ENCODE measurements around the gene AMBRA1.
A peak's percentile ranks its signal among the peaks of the same experiment; 100 is the strongest.
"Not testable (repeated sequence)": the region's sequence is repeated elsewhere in the genome, so short reads cannot be mapped to it uniquely, and the experiment has no call there.

Gene AMBRA1

DNA sequence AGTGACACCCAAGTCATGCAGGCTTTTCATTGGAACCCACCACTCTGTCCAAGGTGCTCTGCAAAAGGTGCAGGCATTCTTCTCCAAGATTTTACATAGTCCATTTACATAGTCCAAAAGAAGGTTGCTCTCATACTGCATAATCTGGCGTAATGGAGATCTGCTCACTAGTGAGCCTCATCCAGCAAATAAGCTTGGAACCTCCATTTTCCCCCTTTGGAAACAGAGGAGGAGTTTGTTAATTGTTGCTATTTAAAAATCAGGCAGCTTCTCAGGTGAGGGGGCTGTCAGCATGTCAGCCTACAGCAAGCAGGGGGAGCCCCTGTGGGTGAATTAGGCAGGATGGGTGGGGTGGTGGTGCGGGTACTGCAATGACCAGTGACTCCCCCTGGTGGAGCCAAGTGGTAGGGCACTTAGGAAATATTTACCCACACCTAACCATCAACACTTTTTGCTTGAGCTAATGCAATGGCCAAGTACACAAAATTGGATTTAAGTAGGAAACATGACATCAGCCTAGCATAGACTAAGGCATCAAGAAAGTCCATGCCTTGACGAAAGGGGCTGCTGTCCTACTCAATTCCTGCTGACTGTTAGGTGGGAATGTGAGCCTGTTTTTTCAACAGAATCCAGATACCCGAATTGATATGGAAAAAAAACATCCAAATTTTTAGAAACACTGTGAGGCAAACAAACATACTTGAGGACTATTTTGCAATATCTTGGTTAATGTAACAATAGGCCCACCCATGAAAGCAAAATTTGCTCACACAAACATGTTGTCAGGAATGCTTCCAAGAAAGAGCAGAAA, 64.5 kb downstream of the AMBRA1 start:
- peak; percentile 82 for DNase-seq

DNA sequence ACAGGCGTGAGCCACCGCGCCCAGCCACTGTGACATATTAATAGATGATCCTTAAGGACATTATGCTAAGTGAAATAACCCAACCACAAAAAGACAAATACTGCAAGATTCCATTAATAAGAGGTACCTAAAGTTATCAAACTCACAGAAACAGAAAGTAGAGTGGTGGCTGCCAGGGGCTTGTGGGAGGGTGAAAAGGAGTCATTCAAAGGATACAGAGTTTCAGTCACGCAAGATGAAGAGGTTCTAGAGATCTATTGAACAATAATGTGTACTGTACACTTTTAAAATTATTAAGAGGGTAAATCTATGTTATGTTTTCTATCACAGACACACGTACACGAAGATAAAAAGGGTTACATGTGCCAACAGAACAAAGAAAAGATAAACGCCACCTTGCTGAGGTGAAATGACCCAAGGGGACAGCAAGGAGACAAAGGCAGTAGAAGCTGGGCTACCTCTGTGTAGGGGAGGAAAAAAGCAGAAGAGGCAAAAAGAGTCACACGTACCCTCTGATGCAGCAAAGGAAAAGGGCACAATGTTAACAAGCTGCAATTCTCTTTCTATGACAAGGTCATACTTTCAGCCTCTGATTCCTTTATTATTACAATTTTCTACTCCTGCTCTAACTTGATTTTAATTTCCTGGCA, 65.3 kb downstream of the AMBRA1 start:
- peak; percentile 31 for DNase-seq

DNA sequence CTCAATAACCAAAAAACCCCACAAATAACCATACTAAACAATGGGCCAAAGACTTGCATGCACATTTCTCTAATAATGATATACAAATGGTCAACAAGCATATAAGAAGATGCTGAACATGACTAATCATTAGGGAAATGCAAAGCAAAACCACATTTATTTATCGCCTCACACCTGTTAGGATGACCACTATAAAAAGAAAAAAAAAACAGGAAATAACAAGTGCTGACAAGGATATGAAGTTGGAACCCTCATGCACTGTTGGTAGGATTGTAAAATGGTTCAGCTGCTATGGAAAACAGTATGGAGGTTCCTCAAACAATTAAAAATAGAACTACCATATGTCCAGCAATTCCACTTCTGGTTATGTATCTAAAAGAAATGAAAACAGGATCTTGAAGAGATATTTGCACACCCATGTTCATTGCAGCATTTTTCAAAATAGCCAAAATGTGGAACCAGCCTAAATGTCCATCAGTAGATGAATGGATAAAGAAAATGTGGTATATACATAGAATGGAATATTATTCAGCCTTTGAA, 66.2 kb downstream of the AMBRA1 start:
- DNase-seq = no peak

DNA sequence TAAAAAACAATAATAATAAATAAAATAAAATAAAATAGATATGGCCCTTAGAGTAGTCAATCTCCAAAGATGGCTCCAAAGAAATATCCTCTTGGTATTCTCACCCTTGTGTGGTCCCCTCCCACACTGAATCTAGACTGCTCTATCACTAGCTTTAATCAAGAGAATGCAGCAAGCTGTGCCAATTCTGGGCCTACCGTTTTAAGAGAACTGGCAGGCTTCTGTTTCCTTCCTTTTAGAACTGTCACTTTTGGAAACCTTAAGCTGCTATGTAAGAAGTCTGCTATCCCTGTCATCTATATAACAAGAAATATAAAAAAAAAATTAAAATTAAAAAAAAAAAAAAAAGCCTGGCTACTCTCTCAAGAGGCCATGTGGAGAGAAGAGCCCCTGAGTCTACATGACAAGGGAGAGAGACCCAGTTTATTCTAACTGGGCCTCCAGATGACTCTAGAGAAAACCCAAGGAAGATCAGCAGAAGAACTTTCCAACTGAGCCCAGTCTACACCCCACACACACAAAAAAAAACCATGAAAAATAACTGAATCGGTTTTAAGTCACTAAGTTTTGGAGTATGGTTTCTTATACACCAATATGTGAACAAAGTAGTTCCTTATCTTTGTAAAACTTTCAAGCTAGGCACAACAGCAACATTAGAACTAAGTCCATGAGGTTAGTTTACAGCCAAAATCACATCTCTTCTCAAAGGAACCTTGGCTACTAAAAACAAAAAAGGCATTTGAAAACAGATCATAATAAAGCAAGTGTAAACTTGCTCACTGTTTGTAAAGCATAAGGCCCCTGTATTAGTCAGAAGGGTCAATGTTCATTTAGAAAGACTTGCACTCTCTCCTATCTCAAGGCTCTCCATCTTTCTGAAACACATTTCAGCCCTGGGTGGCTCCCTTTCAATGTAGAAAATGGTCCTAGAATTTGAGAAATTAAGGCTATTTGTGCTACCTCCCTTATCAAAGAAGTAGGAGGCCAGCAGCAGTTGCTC, 67.3 kb downstream of the AMBRA1 start:
- no peak for DNase-seq

DNA sequence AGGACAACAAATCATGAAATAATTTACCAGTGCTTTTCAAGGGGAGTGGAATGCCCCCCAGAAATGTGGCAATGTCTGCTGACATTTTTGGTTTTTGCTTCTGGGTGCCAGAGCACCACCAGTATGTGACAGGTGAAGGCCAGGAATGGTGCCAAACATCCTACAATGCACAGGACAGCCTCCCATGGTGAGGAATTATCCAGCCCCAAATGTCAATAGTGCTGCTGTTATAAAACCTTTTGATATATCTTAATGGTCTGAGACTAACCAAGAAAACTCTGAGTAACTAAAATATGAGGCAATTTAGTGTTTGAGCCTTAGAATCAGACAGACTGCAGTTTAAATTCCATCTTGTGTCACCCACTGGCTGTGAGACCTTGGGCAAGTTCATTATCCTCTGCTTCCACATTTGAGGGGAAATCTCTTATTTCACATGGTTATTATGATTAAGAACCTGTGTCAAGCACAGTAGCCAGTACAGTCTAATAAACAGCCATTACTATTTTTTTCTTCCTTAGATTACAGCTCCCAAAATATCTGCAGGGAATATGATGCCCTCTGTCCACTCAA, 69.5 kb downstream of the AMBRA1 start:
- no peak for DNase-seq

DNA sequence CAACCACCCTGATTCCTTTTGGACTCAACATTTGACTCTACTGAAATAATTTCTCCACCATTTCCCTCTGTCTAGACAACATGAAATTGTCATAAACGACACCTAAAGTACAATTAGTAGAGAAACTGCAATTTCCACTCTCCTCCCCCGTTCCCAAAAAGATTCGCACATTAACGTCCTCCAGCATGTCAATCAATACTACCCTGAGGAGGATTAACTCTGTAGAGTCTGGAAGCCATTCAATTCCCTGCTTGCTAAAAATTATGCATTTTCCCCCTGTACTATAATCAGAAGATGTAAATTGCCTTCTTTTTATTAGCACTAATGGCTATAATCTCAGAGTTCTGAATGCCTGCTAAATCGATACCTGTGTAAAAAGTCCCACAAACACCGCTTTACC, 70.5 kb downstream of the AMBRA1 start:
- no peak for DNase-seq

DNA sequence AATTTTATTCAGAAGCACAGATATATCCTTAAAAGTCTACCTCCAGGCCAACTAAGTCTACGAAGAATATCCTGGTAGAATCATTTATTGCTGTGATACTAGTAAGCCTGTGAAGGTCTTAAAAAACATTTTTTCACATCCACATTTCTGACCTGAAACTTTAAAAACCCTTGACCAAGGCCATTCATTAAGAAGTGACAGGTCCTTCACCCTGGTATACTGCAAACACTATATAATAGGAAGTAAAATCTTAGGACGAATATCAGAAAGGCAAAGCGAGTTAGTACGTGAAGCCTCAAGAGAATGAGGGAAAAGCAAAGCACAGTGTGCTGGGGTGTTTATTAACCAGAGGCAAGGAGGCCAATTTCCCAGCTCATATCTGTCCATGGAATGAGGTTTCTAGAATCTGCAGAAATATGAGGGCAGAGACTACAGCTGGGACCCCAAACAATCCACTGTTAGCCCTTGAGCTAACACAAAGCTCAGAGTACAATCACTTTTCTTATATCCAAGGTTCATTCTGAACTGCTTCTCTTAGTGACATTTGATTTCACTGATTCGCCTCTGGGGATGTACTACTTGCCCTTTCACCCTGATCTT, 71.0 kb downstream of the AMBRA1 start:
- no peak for DNase-seq

DNA sequence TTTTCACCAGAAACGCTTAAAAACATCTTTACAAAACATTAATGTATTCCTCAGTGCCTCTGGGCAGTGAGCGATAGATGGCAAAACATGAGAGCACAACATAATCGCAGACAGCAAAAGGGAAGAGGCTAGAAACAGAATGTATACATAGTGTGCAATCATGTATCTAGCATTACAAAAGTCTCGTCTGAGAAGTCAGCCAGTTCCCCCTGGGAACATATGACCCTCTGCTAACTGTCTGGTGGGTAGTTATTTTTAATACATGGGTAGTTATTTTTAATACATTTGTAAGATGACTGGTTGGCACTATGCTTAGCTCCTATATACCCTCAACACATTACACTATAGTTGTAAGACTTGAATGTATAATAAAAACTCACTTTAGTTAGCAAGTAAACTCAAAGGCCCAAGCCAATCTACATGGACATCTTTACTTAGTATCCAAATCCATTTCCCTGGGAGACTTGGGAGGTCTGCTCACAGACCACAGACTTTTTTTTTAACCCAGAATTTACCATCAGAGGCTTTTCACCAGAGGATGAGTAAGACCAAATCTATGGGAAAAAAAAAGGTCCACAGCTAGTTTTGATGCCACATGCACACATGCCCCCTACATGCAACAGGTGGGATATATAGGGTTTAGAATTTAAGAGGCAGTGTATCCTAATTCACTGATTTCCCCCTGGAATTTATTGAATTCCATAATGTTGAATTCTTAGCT, 71.7 kb downstream of the AMBRA1 start:
- no peak for DNase-seq

DNA sequence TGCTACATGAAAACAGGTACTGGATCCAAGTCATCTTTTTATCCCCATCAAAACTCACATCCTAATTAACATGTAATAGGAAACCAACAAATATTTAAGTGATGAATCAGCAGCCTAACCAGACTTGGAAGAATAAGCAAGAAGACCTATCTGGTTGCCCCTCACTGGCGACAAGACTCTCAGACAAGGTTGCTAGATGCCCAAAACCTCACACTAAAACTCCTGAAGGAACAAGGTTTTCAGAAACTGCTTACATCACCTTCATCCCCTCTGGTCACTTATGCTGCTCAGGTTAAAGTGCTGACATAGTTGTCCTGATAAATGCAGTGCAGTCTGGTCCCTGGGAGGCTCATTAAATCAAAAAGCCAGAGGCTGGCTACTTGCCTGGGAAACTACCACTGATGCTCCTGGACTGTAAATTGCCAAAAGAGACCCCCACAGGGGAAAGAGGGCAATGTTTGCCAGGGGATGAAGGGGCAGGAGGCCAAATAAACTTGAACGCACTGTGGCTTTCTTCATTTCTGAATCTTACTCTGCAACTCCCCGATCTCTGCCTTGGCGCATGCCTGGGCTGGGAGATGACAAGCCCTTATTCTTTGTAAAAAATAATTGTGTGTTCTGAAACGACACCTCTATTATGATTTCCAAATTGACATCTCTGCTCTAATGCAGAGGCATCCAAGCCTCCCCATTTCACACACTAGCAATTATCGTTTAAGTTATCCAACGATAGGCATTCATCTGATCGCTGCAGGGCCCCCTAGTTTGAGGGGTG, 72.7 kb downstream of the AMBRA1 start:
- no peak for DNase-seq

DNA sequence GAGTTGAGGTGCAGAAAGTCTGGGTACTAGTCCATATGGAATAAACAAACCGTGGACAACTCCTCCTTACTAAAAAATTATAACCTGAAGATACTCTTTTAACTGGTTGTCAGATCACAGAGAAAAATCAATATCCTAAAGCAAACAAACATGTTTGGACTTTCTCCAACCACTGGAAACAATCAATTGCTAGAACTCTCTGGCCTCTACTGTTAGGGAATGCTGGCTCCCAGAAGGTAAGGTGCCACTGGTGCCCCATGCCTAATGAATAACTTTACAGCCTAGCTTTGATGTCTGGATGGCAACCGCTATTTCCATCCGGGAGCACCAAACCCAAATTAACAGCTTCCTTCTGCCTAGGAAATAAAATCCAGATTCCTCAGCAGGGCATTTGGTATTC, 74.5 kb downstream of the AMBRA1 start:
- DNase-seq = no peak

DNA sequence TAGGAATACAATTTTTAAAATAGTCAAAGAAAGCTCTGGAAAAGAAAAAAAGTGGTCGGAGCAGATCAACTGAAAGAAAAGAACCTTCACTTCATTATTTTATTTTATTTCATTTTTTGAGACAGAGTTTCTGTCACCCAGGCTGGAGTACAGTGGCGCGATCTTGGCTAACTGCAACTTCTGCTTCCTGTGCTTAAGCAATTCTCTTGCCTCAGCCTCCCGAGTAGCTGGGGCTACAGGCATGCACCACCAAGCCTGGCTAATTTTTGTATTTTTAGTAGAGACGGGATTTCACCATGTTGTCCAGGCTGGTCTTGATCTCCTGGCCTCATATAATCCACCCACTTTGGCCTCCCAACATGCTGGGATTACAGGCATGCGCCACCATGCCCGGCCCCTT, 74.9 kb downstream of the AMBRA1 start:
- not testable (repeated sequence) for DNase-seq

DNA sequence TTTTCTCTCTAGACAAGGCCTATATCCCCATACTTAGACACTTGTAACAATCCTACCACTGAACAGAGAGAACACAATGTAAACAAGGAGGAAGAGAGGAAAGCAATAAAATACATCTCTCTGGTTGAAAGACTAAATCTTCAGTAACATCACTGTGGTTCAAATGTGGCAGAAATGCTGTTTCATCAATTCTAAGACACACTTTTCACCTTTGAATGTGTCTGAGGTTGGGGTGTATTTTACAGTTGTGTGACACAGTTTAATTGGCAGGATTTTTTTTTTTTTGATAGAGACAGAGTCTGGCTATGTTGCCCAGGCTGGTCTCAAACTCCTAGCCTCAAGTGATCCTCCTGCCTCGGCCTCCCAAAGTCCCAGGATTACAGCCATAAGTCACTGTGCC, 79.5 kb downstream of the AMBRA1 start:
- no peak for DNase-seq

DNA sequence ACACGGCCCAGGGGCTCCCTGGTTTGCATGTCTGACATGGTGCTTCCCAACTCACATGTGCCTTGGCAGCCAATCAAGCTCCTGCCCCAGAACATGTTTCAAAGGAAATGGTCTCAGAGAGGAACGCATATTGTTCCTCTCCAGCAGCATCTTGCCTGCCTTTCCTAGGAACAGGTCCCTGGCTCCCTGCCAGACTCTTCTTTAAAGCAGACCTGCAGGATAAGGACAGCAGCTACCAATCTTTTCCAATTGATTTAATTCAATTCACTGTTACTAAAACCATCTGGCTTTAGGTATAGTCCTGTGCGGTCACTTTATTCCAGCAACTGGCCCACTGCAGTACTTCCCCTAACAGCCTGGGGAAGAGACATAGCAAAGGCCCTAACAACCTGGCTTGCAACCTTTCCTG, 79.9 kb downstream of the AMBRA1 start:
- no peak for DNase-seq

DNA sequence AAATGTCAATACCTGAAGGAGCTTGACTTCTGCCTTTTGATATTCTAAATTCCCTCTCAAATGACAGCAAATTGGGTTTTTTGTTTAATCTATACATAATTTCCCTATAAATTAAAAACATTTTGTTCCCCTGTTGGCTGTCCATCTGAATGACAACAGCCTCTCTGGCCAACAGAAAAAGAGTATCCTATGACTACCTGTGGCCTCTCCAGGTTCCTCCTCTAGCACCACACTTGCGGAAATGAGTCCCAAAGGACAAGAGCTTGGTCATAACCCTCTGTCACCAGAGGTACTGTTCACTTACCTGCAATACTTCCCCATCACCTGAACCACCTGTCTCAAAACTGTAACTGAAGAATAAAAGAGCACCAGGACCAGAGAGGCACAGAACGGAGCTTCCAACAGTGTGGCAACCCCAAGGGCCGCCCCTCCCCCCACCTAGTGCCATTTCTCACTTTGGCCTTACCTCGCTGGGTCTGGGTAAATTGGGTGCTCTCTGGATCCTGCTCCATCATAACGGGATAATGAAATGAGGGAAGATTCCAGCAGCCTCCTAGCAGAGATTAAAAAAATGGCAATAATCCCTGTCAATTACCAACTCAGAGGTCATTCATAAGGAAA, 81.5 kb downstream of the AMBRA1 start:
- no peak for DNase-seq

DNA sequence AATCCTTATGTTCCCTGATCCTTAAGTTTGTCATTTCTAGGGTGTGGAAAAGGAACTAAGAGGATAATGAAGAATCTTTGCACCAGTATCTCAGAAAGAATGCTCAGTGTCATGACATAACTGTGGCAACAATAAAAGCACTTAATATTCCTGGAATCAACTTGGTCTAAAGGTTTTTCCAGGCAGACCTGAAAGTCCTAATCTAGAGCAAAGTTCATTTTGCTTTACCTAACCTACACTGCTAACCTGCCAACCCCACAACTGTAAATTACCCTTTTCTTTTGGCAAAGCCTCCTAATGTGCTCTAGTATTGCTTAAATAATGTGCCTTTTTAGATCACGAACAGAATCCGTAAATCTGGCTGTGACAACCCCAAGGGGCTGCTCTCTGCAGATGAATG, 82.5 kb downstream of the AMBRA1 start:
- DNase-seq = no peak

DNA sequence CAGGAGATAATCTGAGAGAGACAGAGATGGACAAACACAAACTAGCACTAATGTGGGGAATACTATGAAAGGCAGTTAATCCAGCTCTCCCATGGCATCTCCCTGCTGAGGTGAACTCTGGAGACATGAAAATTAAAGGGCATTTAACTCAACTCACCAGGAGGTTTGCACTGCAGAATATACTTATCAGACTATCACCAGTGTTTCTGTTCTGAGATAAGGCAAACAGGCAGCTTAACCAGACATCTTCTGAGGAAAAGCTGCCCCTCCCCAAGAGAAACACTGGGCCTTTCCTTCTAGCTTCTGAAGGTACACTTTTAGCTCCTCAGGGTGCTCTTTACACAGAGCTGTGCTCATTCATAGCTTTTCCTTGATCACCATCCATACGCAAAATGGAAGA, 85.5 kb downstream of the AMBRA1 start:
- no peak for DNase-seq

DNA sequence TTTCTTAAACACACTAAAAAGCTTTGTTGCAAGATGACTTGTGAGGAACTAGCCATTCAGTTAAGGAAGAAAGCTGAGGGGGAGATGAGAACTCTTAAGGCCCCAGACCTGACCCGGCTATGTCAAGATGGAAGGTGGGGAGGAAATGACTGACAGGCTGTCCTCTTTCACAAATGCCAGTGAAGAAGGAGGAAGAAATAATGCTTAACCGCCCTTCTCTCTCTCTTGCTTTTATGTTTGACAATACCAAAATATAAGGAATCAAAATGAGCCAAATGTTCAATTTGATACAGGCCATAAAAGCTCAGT, 87.4 kb downstream of the AMBRA1 start:
- DNase-seq = no peak

DNA sequence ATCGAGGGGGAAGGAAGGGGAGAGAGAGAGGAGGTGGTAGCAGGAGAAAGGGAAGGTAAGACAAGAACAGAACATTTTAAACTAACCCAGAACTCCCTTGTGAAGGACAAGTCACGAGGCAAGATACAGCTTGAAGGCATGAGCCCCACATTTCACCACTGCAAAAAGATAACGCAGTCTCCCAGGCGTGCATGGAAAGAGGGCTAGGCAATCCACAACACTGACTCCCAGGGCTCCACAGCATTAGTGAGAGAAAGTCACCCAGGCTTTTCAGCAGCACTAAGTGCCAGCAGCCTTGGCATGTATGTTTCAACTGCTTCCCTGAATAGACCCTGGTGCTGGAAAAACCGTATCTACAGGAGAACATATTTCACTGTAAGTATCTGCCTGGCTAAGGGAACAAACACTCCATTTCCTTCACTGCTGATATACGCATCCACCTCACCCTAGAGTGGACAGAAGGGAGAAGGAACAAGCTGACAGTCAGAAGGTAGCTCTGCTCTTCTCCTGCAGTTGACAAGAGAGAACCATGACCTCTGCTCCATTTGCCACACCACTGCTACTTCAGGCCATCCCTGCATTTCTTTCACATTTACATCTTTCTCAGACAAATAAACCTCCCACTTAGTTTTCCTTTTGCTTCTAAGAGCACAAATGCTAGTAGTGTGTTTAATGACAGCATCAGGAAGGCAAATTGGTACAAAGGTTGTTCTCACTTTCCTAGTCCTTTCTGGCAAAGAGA, 87.9 kb downstream of the AMBRA1 start:
- no peak for DNase-seq

DNA sequence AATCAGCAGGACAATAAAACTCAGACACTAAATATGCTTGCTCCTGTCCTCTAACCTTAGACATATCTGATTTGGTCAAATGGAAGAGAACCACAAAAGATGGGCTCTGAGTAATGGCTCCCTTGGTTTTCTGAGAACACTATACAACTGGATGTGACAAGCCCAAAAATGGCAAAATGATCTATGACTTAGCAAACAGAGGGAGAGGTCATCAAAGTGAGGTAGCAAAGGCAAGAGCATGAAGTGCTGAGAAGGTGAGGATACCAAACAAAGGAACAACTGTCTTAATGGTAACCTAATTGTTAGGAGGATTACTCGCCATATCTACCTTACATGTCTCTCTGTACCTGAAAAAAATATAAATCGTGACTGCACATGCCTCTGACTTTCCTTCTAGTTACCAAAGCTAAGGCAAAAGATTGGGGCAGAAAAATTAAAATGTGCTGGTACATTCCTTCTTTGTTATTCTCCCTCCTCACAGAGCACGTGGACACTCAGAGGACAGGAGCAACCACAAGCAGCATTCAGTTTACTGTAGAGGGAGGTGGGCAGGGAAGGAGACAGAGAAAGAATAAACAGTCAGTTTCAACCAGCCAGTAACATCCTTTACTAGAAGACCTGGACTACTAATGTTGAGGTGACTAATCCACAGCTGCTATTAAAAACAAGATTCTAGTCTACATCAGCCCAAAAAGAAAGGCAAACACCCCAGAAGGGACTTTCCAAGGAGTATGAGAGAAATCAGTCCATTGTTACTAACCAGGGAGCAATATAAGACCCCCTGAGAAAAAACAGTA, 88.8 kb downstream of the AMBRA1 start:
- DNase-seq = no peak
